ENCODE measurements around the gene AHCYL2.

GRCh38 chr7:129273936-129274335 is 49.1 kb downstream of the AHCYL2 start:
- no peak for TF ChIP-seq CTCF (IDR thresholded peaks at IDR 0.05; ENCODE audit: low read length)
- TF ChIP-seq EZH2 (IDR thresholded peaks at IDR 0.05; ENCODE audit: borderline replicate concordance, low read length), result no peak

Measured in OCI-LY1 (cell line).